Adrenal gland (tissue), 5 donors: ENCODE results near the gene GDPD4.

ENCODE experiments used
- POLR2A ChIP-seq, 2 donors: fragments of 450-650 bp; IDR thresholded peaks; one replicate each; pipeline ENCODE4 v1.6.1; 2017; ENCODE audit warnings: antibody characterized with exemption in 2 of 2, mild to moderate bottlenecking in 2 of 2, moderate library complexity in 1 of 2
- TF ChIP-seq, protein P1 (sequence below), 6 experiments: fragments of 450-650 bp in 4 of 6; fragments of 200-600 bp in 2 of 6; sonication (generic) in 1 of 6; IDR thresholded peaks; 1 replicate in 5 of 6; 2 replicates in 1 of 6; pipeline versions ENCODE4 v1.5.1 to v1.8.0; 2016 to 2021; ENCODE audit warnings: antibody characterized with exemption in 6 of 6, mild to moderate bottlenecking in 2 of 6, moderate library complexity in 1 of 6
- donor health status: DM: no; HTN: no; CAD: no.

DNA sequence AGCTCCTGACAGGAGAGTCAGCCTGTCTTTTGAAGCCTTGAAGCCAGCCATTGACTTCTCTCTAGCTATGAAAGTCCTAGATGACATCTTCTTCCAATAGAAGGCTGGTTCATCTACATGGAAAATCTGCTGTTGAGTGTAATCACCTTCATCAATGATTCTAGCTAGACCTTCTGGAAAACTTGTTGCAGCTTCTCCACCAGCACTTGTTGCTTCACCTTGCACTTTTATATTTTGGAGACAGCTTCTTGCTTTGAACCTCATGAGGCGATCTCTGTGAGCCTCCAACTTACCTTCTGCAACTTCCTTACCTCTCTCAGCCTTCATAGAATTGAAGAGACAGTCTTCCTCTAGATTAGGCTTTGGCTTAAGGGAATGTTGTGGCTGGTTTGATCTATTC, 115.2 kb downstream of the GDPD4 start:
- TF ChIP-seq, protein P1, sequence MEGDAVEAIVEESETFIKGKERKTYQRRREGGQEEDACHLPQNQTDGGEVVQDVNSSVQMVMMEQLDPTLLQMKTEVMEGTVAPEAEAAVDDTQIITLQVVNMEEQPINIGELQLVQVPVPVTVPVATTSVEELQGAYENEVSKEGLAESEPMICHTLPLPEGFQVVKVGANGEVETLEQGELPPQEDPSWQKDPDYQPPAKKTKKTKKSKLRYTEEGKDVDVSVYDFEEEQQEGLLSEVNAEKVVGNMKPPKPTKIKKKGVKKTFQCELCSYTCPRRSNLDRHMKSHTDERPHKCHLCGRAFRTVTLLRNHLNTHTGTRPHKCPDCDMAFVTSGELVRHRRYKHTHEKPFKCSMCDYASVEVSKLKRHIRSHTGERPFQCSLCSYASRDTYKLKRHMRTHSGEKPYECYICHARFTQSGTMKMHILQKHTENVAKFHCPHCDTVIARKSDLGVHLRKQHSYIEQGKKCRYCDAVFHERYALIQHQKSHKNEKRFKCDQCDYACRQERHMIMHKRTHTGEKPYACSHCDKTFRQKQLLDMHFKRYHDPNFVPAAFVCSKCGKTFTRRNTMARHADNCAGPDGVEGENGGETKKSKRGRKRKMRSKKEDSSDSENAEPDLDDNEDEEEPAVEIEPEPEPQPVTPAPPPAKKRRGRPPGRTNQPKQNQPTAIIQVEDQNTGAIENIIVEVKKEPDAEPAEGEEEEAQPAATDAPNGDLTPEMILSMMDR (IDR thresholded peaks at IDR 0.05) = no peak
- TF ChIP-seq POLR2A (IDR thresholded peaks at IDR 0.05) = no peak
